Measurements from ENCODE around the gene ZBTB37. TPM values are rescaled to one million over a fixed set of nuclear protein-coding genes. Genes with fewer than 3 reads are reported as not detected.

The ZBTB37 gene
- total and polyA plus RNA-seq, 10 donors: 1.1 to 29.8 (median 19.4) TPM

GRCh38 chr1:173862769-173863223 is 5.4 kb upstream of the ZBTB37 start:
- intact Hi-C loops (cut with DNase I; ENCODE audit: low total_unique reads): loop anchor here (10.0 kb wide), 1 partner anchor 72 kb away; no protein-coding TSS in a partner anchor
- Histone ChIP-seq H3K36me3 (peaks cover 0 to 90% (median 59%) of the 10 kb centered on the region in 6 donors), H3K4me1 (peaks cover 28 to 50% (median 36%) of the 10 kb centered on the region in 6 donors), H3K4me3 (no peak overlapping the region), H3K27me3 (replicated peaks in 1 of 7) (no peaks in the 10 kb centered on the region), H3K27ac (peak overlapping the region in 1 of 8 donors; percentile 16), H3K9me3 (no peaks in the 10 kb centered on the region)
- WGBS, 5 donors: 60 to 75% (median 68%) methylated on average over 8 of the region's 8 CpGs
- no peak for TF ChIP-seq POLR2AphosphoS5 (IDR thresholded peaks at IDR 0.05)
- no peak for TF ChIP-seq POLR2A (IDR thresholded peaks at IDR 0.05)
- TF ChIP-seq CTCF (IDR thresholded peaks at IDR 0.05 in 8 of 11, conservative IDR thresholded peaks at IDR 0.05 in 3 of 11): no peak
- DNase-seq: no peak

GRCh38 chr1:173863224-173864161 is 4.7 kb upstream of the ZBTB37 start:
- H3K27me3 ChIP-seq (replicated peaks in 1 of 7): no peaks in the 10 kb centered on the region
- peaks cover 28 to 50% (median 36%) of the 10 kb centered on the region in 6 donors for H3K4me1 ChIP-seq
- H3K36me3 ChIP-seq: peaks cover 0 to 83% (median 52%) of the 10 kb centered on the region in 6 donors
- intact Hi-C loops (cut with DNase I; ENCODE audit: low total_unique reads): loop anchor here (10.0 kb wide), 1 partner anchor 71 kb away; no protein-coding TSS in a partner anchor
- peak overlapping the region in 1 of 8 donors; percentile 99 for H3K27ac ChIP-seq
- TF ChIP-seq POLR2AphosphoS5 (IDR thresholded peaks at IDR 0.05) (no peak), CTCF (IDR thresholded peaks at IDR 0.05 in 8 of 11, conservative IDR thresholded peaks at IDR 0.05 in 3 of 11) (no peak), POLR2A (IDR thresholded peaks at IDR 0.05) (no peak)
- H3K4me3 ChIP-seq: no peak overlapping the region
- H3K9me3 ChIP-seq: no peaks in the 10 kb centered on the region
- DNase-seq: no peak

- peak overlapping the region in 1 of 8 donors; percentile 91 for H3K4me3 ChIP-seq
- 78 to 88% (median 81%) methylated on average over 5 of the region's 5 CpGs for WGBS, 5 donors
- peaks cover 28 to 58% (median 41%) of the 10 kb centered on the region in 6 donors for H3K4me1 ChIP-seq
- no peak for TF ChIP-seq CTCF (IDR thresholded peaks at IDR 0.05 in 8 of 11, conservative IDR thresholded peaks at IDR 0.05 in 3 of 11)
- TF ChIP-seq POLR2AphosphoS5 (IDR thresholded peaks at IDR 0.05): no peak
- TF ChIP-seq POLR2A (IDR thresholded peaks at IDR 0.05): no peak
- H3K27ac ChIP-seq: peak overlapping the region in 3 of 8 donors; percentile 11 to 99 (median 98)
- no peaks in the 10 kb centered on the region for H3K9me3 ChIP-seq
- no peaks in the 10 kb centered on the region for H3K27me3 ChIP-seq (replicated peaks in 1 of 7)
- intact Hi-C loops (cut with DNase I; ENCODE audit: low total_unique reads): loop anchor here (10.0 kb wide), 1 partner anchor 70 kb away; no protein-coding TSS in a partner anchor
- no peak for DNase-seq
- peaks cover 0 to 75% (median 44%) of the 10 kb centered on the region in 6 donors for H3K36me3 ChIP-seq
Measured at GRCh38 chr1:173864179-173864867, 3.9 kb upstream of the ZBTB37 start.

Measured in spleen (tissue), 11 donors.